Fibroblast of the aortic adventitia (primary cell): ENCODE measurements around the gene WNT7B. TPM values are rescaled to one million over a fixed set of nuclear protein-coding genes. Genes with fewer than 3 reads are reported as not detected.

ENCODE experiments used
- DNase-seq: peaks from one replicate; pipeline ENCODE4 v3.0.0-alpha.2; 2010; ENCODE audit warnings: low read depth
- H3K4me3 ChIP-seq: 2 replicates; pipeline ENCODE4 v1.5.1; 2011; ENCODE audit warnings: low read depth, mild to moderate bottlenecking, control low read depth, low read length, moderate library complexity
- total RNA-seq: library from RNA; depleted of rRNA; stranded (reverse); fragments of >200 nt; gene quantifications from 2 replicates; pipeline ENCODE4 v1.2.3, GENCODE V29; 2012; ENCODE audit warnings: low replicate concordance
- TF ChIP-seq, protein P1 (sequence below): IDR thresholded peaks from 2 replicates; pipeline ENCODE4 v1.5.1; 2011; ENCODE audit warnings: mild to moderate bottlenecking, low read length, control low read depth, inconsistent platforms; ENCODE audit not compliant: insufficient read depth

The WNT7B gene
- total RNA-seq, 1 donor = 0.18 TPM

GRCh38 chr22:45966320-45966894 is 10.6 kb downstream of the WNT7B start:
- TF ChIP-seq, protein P1, sequence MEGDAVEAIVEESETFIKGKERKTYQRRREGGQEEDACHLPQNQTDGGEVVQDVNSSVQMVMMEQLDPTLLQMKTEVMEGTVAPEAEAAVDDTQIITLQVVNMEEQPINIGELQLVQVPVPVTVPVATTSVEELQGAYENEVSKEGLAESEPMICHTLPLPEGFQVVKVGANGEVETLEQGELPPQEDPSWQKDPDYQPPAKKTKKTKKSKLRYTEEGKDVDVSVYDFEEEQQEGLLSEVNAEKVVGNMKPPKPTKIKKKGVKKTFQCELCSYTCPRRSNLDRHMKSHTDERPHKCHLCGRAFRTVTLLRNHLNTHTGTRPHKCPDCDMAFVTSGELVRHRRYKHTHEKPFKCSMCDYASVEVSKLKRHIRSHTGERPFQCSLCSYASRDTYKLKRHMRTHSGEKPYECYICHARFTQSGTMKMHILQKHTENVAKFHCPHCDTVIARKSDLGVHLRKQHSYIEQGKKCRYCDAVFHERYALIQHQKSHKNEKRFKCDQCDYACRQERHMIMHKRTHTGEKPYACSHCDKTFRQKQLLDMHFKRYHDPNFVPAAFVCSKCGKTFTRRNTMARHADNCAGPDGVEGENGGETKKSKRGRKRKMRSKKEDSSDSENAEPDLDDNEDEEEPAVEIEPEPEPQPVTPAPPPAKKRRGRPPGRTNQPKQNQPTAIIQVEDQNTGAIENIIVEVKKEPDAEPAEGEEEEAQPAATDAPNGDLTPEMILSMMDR = no peak
- H3K4me3 ChIP-seq = no peak overlapping the region
- no peak for DNase-seq

DNA sequence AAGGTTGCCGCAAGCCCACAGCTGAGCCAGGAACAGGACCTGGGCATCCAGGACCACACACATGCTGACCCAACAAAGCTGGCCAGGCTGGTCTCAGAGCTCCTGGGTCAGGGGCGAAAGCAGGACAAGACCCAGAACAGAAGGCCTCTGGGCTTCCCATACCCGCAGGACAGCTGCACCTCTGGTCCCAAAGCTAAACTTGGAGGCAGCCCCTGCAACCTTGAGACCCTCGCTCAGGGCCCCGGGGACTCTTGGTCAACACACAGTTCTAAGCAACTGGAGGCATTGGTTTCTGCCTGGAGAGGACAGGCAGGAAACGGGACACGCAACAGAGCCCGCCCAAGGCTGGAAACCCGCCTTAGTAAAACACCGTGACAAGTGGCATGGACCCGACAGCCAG is 11.4 kb downstream of the WNT7B start:
- no peak for DNase-seq
- no peak overlapping the region for H3K4me3 ChIP-seq
- TF ChIP-seq, protein P1 = no peak

- H3K4me3 ChIP-seq = no peak overlapping the region
- DNase-seq = no peak
- TF ChIP-seq, protein P1 = no peak
Observed at GRCh38 chr22:45964926-45965527, 11.9 kb downstream of the WNT7B start.

- TF ChIP-seq, protein P1 = no peak
Observed at GRCh38 chr22:45964372-45964771, 12.6 kb downstream of the WNT7B start.

DNA sequence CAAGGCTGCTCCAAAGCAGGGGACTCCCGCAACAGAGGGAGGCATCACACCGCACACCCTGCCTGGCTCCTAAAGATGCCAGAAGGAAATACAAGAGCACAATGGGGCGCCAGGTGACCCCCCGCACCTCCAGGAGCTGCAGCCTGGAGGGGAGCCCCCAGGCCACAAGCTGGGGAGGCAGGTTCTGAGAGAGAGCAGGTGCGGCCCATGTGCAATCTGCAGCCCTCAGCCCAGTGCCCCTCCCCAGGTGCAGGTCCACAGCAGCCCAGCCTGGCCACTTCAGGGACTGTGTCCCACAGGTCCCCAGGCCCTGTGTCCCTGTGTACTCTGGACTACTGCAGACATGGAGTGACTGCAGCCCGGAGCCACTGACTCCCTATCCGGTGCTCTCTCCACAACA is 13.1 kb downstream of the WNT7B start:
- H3K4me3 ChIP-seq = no peak overlapping the region
- DNase-seq = no peak
- TF ChIP-seq, protein P1 = no peak

More at GRCh38 chr22:45964372-45964771, 12.6 kb downstream of the WNT7B start:
- no peak for DNase-seq
- H3K4me3 ChIP-seq = no peak overlapping the region

- DNase-seq = no peak
- TF ChIP-seq, protein P1 = no peak
- H3K4me3 ChIP-seq = no peak overlapping the region
Observed at GRCh38 chr22:45962756-45963324, 14.1 kb downstream of the WNT7B start.

- no peak overlapping the region for H3K4me3 ChIP-seq
- DNase-seq = no peak
- TF ChIP-seq, protein P1 = no peak
Observed at GRCh38 chr22:45962434-45962718, 14.6 kb downstream of the WNT7B start.
